GM21423 (cell line): ENCODE results near the gene SDF2L1.
A peak's percentile ranks its signal among the peaks of the same experiment; 100 is the strongest.
"Not testable (repeated sequence)": the region's sequence is repeated elsewhere in the genome, so short reads cannot be mapped to it uniquely, and the experiment has no call there.

Experiments used
- ATAC-seq: cut with Tn5 transposase; IDR thresholded peaks from one replicate; pipeline ENCODE4 v1.9.1; 2021; ENCODE audit warnings: mild to moderate bottlenecking, moderate library complexity; ENCODE audit not compliant: unreplicated experiment

The SDF2L1 gene

GRCh38 chr22:21641789-21642583, at the start of gene SDF2L1:
TSS of gene SDF2L1 (plus strand) at chr22:21642302. CDS start at chr22:21642337, 35 bp downstream.
- ATAC-seq: peak; percentile 92

- no peak for ATAC-seq
Measured at GRCh38 chr22:21592422-21592821, 49.7 kb upstream of the SDF2L1 start.

- ATAC-seq: no peak
Measured at GRCh38 chr22:21593406-21594232, 48.5 kb upstream of the SDF2L1 start.

GRCh38 chr22:21594865-21595452, 47.1 kb upstream of the SDF2L1 start:
- ATAC-seq: no peak

GRCh38 chr22:21596356-21597135, 45.6 kb upstream of the SDF2L1 start:
- ATAC-seq: not testable (repeated sequence)

- ATAC-seq: no peak
Measured at GRCh38 chr22:21598302-21598701, 43.8 kb upstream of the SDF2L1 start.

GRCh38 chr22:21599053-21599893, 42.8 kb upstream of the SDF2L1 start:
- no peak for ATAC-seq

GRCh38 chr22:21602579-21602978, 39.5 kb upstream of the SDF2L1 start:
- no peak for ATAC-seq

GRCh38 chr22:21603973-21604372, 38.1 kb upstream of the SDF2L1 start:
- ATAC-seq: no peak

GRCh38 chr22:21605887-21606564, 36.1 kb upstream of the SDF2L1 start:
- no peak for ATAC-seq

- ATAC-seq: no peak
Measured at GRCh38 chr22:21606775-21607174, 35.3 kb upstream of the SDF2L1 start.

GRCh38 chr22:21609556-21610157, 32.4 kb upstream of the SDF2L1 start:
- not testable (repeated sequence) for ATAC-seq

- ATAC-seq: no peak
Measured at GRCh38 chr22:21611210-21611977, 30.7 kb upstream of the SDF2L1 start.

- ATAC-seq: no peak
Measured at GRCh38 chr22:21612858-21613257, 29.2 kb upstream of the SDF2L1 start.

- ATAC-seq: no peak
Measured at GRCh38 chr22:21613553-21614233, 28.4 kb upstream of the SDF2L1 start.

- no peak for ATAC-seq
Measured at GRCh38 chr22:21615731-21616130, 26.4 kb upstream of the SDF2L1 start.

- ATAC-seq: not testable (repeated sequence)
Measured at GRCh38 chr22:21617337-21617736, 24.8 kb upstream of the SDF2L1 start.

- no peak for ATAC-seq
Measured at GRCh38 chr22:21621025-21621424, 21.1 kb upstream of the SDF2L1 start.
